WI38 (cell line): ENCODE measurements around the gene YEATS2.

Source experiments
- H3K4me3 ChIP-seq: 2 replicates; pipeline ENCODE4 v1.5.1; 2011; ENCODE audit warnings: low read depth, mild to moderate bottlenecking, control low read depth, low read length
- TF ChIP-seq, protein P1 (sequence below): IDR thresholded peaks from 2 replicates; pipeline ENCODE4 v1.5.1; 2012; ENCODE audit warnings: low read depth, mild to moderate bottlenecking, control low read depth, low read length

The YEATS2 gene

DNA sequence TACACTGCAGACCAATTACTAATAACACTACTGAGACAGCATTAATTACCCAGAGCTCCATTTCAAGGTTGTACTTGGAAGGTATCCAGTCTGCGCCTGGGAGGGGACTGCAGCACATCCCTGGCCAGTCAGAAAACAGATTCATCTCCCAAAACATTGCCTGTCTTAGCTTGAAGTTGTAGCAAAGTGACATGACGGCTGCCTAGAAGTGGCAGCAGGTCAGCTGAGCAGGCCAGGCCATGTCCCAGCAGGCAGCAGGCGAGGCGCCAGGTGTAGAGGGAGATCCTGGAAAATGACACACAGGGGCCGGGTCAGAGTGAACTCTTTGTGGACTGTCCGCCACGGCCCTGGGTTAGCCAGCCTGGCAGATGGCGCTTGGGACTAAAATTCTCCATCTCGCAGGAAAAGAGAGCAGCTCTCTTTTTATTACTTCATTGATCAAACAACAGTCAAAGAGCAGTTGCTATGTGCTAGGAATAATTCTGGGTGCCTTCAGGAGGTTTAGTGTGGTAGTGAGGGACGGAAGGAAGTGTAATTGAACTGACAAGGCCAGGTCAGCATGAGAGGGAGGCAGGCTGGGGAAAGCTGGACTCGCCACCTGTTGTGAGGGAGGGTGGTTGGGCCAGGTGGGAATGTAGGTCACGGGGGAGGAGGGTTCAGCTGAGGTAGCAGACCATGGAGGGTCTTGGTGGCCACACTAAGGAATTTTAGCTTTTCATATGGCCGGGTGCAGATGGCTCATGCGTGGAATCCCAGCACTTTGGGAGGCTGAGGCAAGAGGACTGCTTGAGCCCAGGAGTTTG, 129.1 kb downstream of the YEATS2 start:
- TF ChIP-seq, protein P1, sequence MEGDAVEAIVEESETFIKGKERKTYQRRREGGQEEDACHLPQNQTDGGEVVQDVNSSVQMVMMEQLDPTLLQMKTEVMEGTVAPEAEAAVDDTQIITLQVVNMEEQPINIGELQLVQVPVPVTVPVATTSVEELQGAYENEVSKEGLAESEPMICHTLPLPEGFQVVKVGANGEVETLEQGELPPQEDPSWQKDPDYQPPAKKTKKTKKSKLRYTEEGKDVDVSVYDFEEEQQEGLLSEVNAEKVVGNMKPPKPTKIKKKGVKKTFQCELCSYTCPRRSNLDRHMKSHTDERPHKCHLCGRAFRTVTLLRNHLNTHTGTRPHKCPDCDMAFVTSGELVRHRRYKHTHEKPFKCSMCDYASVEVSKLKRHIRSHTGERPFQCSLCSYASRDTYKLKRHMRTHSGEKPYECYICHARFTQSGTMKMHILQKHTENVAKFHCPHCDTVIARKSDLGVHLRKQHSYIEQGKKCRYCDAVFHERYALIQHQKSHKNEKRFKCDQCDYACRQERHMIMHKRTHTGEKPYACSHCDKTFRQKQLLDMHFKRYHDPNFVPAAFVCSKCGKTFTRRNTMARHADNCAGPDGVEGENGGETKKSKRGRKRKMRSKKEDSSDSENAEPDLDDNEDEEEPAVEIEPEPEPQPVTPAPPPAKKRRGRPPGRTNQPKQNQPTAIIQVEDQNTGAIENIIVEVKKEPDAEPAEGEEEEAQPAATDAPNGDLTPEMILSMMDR = no peak
- H3K4me3 ChIP-seq = no peak overlapping the region

GRCh38 chr3:183827809-183828537, 130.4 kb downstream of the YEATS2 start:
- TF ChIP-seq, protein P1 = no peak
- no peak overlapping the region for H3K4me3 ChIP-seq

DNA sequence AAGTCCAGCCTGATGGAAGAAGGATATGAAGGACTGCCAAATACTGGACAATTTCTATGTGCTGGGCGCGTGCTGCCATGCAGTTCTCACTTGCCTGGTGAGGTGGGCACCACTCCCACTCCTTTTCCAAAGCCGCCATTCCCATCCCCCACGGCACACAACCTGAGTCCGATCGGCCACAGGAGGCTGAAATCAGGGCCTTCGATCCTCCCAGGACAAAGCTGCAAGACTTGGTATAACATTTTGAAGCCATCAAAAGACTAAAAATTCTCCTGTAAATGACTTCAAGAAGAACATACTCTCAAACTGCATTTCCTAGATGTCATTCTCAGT, 130.9 kb downstream of the YEATS2 start:
- TF ChIP-seq, protein P1 = no peak

DNA sequence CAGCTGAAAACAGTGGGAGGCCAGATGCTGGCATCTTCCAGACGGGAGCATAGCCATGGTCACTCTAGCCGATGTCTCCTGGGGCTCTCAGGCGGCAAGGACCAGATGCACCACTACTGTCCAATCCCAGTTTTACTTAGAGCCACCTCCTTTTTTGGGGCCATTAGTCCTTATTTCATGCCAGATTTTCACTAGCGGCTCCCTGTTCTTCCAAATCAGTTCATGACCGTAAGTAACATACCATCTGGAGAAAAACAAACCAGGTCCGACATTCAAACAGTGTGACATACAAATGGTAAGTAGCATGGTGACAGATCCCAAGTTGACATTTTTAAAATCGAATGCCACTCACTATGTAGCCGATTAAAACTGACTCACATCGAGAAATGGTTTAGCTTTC, 131.9 kb downstream of the YEATS2 start:
- TF ChIP-seq, protein P1 = no peak
- no peak overlapping the region for H3K4me3 ChIP-seq

More for the DNA sequence above, 130.9 kb downstream of the YEATS2 start:
- H3K4me3 ChIP-seq = no peak overlapping the region

GRCh38 chr3:183830187-183830586, 132.6 kb downstream of the YEATS2 start:
- TF ChIP-seq, protein P1 = no peak

DNA sequence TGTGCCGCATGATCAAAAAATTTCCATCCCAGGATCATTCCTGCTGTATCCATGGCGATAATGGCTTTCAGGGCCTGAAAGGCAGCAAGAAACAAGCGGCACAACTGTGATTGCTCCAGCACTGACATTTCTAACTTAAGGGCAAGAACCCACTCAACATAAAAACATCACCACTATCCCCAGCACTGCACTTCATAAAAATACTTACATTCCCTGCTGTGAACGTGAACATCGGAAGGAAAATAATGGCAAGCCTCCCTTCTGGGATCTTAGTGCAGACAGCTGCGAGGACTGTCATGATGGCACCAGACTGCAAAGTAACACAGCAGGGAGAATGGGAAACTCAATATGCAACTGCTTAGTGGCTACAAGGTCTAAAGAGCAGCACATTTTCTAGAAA, 135.9 kb downstream of the YEATS2 start:
- TF ChIP-seq, protein P1 = no peak

More at GRCh38 chr3:183830187-183830586, 132.6 kb downstream of the YEATS2 start:
- no peak overlapping the region for H3K4me3 ChIP-seq

GRCh38 chr3:183837390-183837789, 139.8 kb downstream of the YEATS2 start:
- TF ChIP-seq, protein P1 = no peak
- no peak overlapping the region for H3K4me3 ChIP-seq

More for the DNA sequence above, 135.9 kb downstream of the YEATS2 start:
- H3K4me3 ChIP-seq = no peak overlapping the region
